22Rv1 (cell line): ENCODE measurements around the gene DCK.

ENCODE experiments used
- CTCF ChIP-seq: fragments of 450-650 bp; IDR thresholded peaks from 2 replicates; pipeline ENCODE4 v1.5.1; 2017; ENCODE audit warnings: mild to moderate bottlenecking
- ZFX ChIP-seq: fragments of 450-650 bp; IDR thresholded peaks from 2 replicates; pipeline ENCODE4 v1.6.1; 2017; ENCODE audit warnings: antibody characterized with exemption, borderline replicate concordance

- TF ChIP-seq CTCF (no peak), ZFX (no peak)
Measured at GRCh38 chr4:71029504-71029903, 36.1 kb downstream of the DCK start.
